Endothelial cell of umbilical vein (primary cell): Measurements from ENCODE around the gene TEAD4. TPM values are rescaled to one million over a fixed set of nuclear protein-coding genes. Genes with fewer than 3 reads are reported as not detected.

Experiments used
- BruUV-seq: library from RNA; stranded (reverse); fragments of 400-500 nt; replicated peaks from 2 replicates; lab custom pipeline; 2021; lab: Mats Ljungman, UMichigan
- CTCF ChIA-PET: fragments of 300-600, 350-600 bp; sonication (Branson Sonifier 250); formaldehyde crosslinking; loops from one replicate; lab custom pipeline; 2021; ENCODE audit warnings: antibody characterized with exemption, inconsistent platforms; lab: Charles Lee
- POLR2A ChIA-PET: fragments of 300-600, 350-600 bp; sonication (Branson Sonifier 250); formaldehyde crosslinking; loops from one replicate; lab custom pipeline; 2021; ENCODE audit warnings: antibody characterized with exemption, inconsistent platforms; lab: Charles Lee
- DNase-seq: peaks from one replicate; pipeline ENCODE4 v3.0.0-alpha.2; 2011; ENCODE audit warnings: low read depth, low spot score
- FAIRE-seq: peaks from 2 replicates; lab custom pipeline; 2011; peaks lifted over from hg19 to GRCh38; lab: Jason Lieb, UNC
- H2AFZ ChIP-seq: 2 replicates; pipeline ENCODE4 v1.6.0; 2012; ENCODE audit warnings: low read depth, low read length, control low read depth, inconsistent platforms
- H3K27ac ChIP-seq: 2 replicates; pipeline ENCODE4 v1.5.1; 2011; ENCODE audit warnings: low read depth, mild to moderate bottlenecking, control low read depth, low read length, moderate library complexity; ENCODE audit not compliant: insufficient read depth
- H3K27me3 ChIP-seq, 2 experiments: 2 replicates each; pipeline versions ENCODE4 v1.6.0 to v1.6.1; 2011; ENCODE audit warnings: low read length in 2 of 2, mixed read lengths in 1 of 2; ENCODE audit not compliant: control insufficient read depth in 2 of 2, insufficient read depth in 2 of 2
- H3K36me3 ChIP-seq, 2 experiments: 2 replicates in 1 of 2; 3 replicates in 1 of 2; pipeline ENCODE4 v1.5.1; 2011; ENCODE audit warnings: low read length in 2 of 2, mild to moderate bottlenecking in 1 of 2, moderate library complexity in 1 of 2; ENCODE audit not compliant: control insufficient read depth in 2 of 2, insufficient read depth in 2 of 2; ENCODE audit errors: extremely low read depth in 1 of 2
- H3K4me1 ChIP-seq: 3 replicates; pipeline ENCODE4 v1.5.1; 2011; ENCODE audit warnings: mild to moderate bottlenecking, low read length; ENCODE audit not compliant: control insufficient read depth, insufficient read depth; ENCODE audit errors: extremely low read depth
- H3K4me2 ChIP-seq: 2 replicates; pipeline ENCODE4 v1.6.1; 2011; ENCODE audit warnings: low read length, control low read depth, mixed read lengths; ENCODE audit not compliant: insufficient read depth
- H3K4me3 ChIP-seq, 3 experiments: fragments of 200-600 bp in 1 of 3; sonication (generic), shearing (Covaris generic) in 1 of 3; replicated peaks in 1 of 3; 2 replicates each; pipeline ENCODE4 v1.5.1; 2011 to 2016; ENCODE audit warnings: control low read depth in 3 of 3, low read length in 3 of 3, mild to moderate bottlenecking in 2 of 3, inconsistent platforms in 1 of 3, low read depth in 1 of 3, moderate library complexity in 1 of 3; ENCODE audit not compliant: insufficient read depth in 1 of 3
- H3K79me2 ChIP-seq: 2 replicates; pipeline ENCODE4 v1.6.0; 2012; ENCODE audit warnings: low read length, inconsistent platforms; ENCODE audit not compliant: control insufficient read depth, insufficient read depth
- H3K9ac ChIP-seq: replicated peaks from 2 replicates; pipeline ENCODE3; 2011; ENCODE audit warnings: low read length, control low read depth; ENCODE audit not compliant: insufficient read depth; ENCODE audit errors: extremely low read depth
- H3K9me1 ChIP-seq: replicated peaks from 3 replicates; pipeline ENCODE4 v1.6.0; 2011; ENCODE audit warnings: mild to moderate bottlenecking, low read length; ENCODE audit not compliant: control insufficient read depth, insufficient read depth; ENCODE audit errors: extremely low read depth
- H3K9me3 ChIP-seq: replicated peaks from 2 replicates; pipeline ENCODE4 v1.5.1; 2012; ENCODE audit warnings: low read length, inconsistent platforms; ENCODE audit not compliant: control insufficient read depth, insufficient read depth
- H4K20me1 ChIP-seq: replicated peaks from 2 replicates; pipeline ENCODE3; 2011; ENCODE audit warnings: mild to moderate bottlenecking, low read length; ENCODE audit not compliant: control insufficient read depth, insufficient read depth; ENCODE audit errors: extremely low read depth
- CTCF ChIP-seq, 2 donors: IDR thresholded peaks; 1 replicate in 1 of 2; 2 replicates in 1 of 2; pipeline ENCODE4 v1.5.1; 2011; ENCODE audit warnings: low read length in 2 of 2, mild to moderate bottlenecking in 2 of 2, moderate library complexity in 2 of 2, control low read depth in 1 of 2, inconsistent platforms in 1 of 2, low read depth in 1 of 2; ENCODE audit not compliant: insufficient read depth in 1 of 2; ENCODE audit errors: extremely low read depth in 1 of 2
- EZH2 ChIP-seq: IDR thresholded peaks from 2 replicates; pipeline ENCODE4 v1.6.1; 2012; ENCODE audit warnings: borderline replicate concordance, low read depth, mild to moderate bottlenecking, moderate library complexity, low read length, inconsistent platforms; ENCODE audit not compliant: severe bottlenecking
- FOS ChIP-seq: IDR thresholded peaks from 2 replicates; pipeline ENCODE4 v1.6.1; 2011; ENCODE audit warnings: mild to moderate bottlenecking, low read length, moderate library complexity, borderline replicate concordance; ENCODE audit not compliant: insufficient read depth
- GATA2 ChIP-seq: IDR thresholded peaks from 2 replicates; pipeline ENCODE4 v1.7.0; 2011; ENCODE audit warnings: low read depth, mild to moderate bottlenecking, moderate library complexity, mixed read lengths, low read length; ENCODE audit not compliant: insufficient read length, insufficient read depth
- JUN ChIP-seq: IDR thresholded peaks from 2 replicates; pipeline ENCODE4 v1.6.1; 2011; ENCODE audit warnings: borderline replicate concordance, low read depth; ENCODE audit not compliant: insufficient read length, insufficient read depth
- MAX ChIP-seq: IDR thresholded peaks from 2 replicates; pipeline ENCODE4 v1.6.1; 2011; ENCODE audit not compliant: insufficient read depth, insufficient read length
- MYC ChIP-seq: IDR thresholded peaks from one replicate; pipeline ENCODE4 v1.6.1; 2011; ENCODE audit warnings: mild to moderate bottlenecking, low read depth, low read length
- POLR2A ChIP-seq: IDR thresholded peaks from 2 replicates; pipeline ENCODE4 v1.6.1; 2012; ENCODE audit warnings: low read depth, mild to moderate bottlenecking, control low read depth, low read length
- POLR2AphosphoS5 ChIP-seq: IDR thresholded peaks from 2 replicates; pipeline ENCODE4 v1.6.1; 2012; ENCODE audit warnings: low read depth, mild to moderate bottlenecking, control low read depth, low read length, moderate library complexity; ENCODE audit not compliant: insufficient read depth
- dilution Hi-C: fragments of 300-500 bp; cut with MboI; formaldehyde crosslinking; loops from one replicate; pipeline ENCODE4 v1.15.0; 2019; ENCODE audit warnings: low sequenced_read_pairs; ENCODE audit not compliant: extremely low pct_ligation_motif_present
- intact Hi-C: fragments of 100-400 bp; cut with micrococcal nuclease; formaldehyde crosslinking; loops from one replicate; pipeline ENCODE4 v1.10.0; 2022
- polyA plus RNA-seq, 4 experiments: library from polyadenylated mRNA; depleted of rRNA in 3 of 4; stranded (reverse) in 3 of 4; unstranded in 1 of 4; fragments of >200 nt; gene quantifications; 2 replicates each; pipeline versions ENCODE4 v1.2.1 to v1.2.3, GENCODE V29; 2011 to 2012; ENCODE audit warnings: missing spikeins in 1 of 4
- total RNA-seq: library from RNA; stranded (reverse); gene quantifications from 2 replicates; pipeline ENCODE4 v1.2.3, GENCODE V29; 2021

The TEAD4 gene
- total and polyA plus RNA-seq, 2 donors (not counting 3 experiments of a cell fraction or from before 2014, with no cell fraction given): 34.4 to 46.0 TPM

GRCh38 chr12:2944401-2945047 is 14.7 kb upstream of the TEAD4 start:
- FAIRE-seq: peak; percentile 79
- dilution Hi-C loops: no loop called here
- ChIA-PET POLR2A (no interaction called here), CTCF (interaction anchor here (0.7 to 4.1 kb wide), 25 partner anchors 9 to 204 kb away, joined by 3 to 45 read pairs (median 5); partner anchors contain the start of genes FOXM1, ITFG2, RHNO1 and TULP3)
- intact Hi-C loops: loop anchor here (1.0 to 5.0 kb wide), 3 partner anchors 60 to 91 kb away; no protein-coding TSS in a partner anchor
- BruUV-seq: no TSS peak
- no peaks in the 10 kb centered on the region for H3K9me3 ChIP-seq
- H3K9me1 ChIP-seq: no peaks in the 10 kb centered on the region
- no peaks in the 10 kb centered on the region for H3K79me2 ChIP-seq
- H3K4me1 ChIP-seq: peaks cover 3% of the 10 kb centered on the region
- H4K20me1 ChIP-seq: no peaks in the 10 kb centered on the region
- no peak overlapping the region for H3K27ac ChIP-seq
- no peaks in the 10 kb centered on the region for H3K27me3 ChIP-seq
- H3K36me3 ChIP-seq: peaks cover 3 to 9% of the 10 kb centered on the region in 2 experiments
- H2AFZ ChIP-seq: peak overlapping the region; percentile 54
- TF ChIP-seq GATA2 (no peak), CTCF (IDR thresholded peaks at IDR 0.05; ENCODE audit: extremely low read depth in 1 of 2, insufficient read depth in 1 of 2, low read depth in 1 of 2, low read length in 2 of 2) (peak; percentile 67 to 84), JUN (no peak)
- H3K9ac ChIP-seq: no peak overlapping the region
- DNase-seq: peak; percentile 51
- H3K4me2 ChIP-seq: peak overlapping the region; percentile 24
- peak overlapping the region in 1 of 3 experiments; percentile 25 for H3K4me3 ChIP-seq

DNA sequence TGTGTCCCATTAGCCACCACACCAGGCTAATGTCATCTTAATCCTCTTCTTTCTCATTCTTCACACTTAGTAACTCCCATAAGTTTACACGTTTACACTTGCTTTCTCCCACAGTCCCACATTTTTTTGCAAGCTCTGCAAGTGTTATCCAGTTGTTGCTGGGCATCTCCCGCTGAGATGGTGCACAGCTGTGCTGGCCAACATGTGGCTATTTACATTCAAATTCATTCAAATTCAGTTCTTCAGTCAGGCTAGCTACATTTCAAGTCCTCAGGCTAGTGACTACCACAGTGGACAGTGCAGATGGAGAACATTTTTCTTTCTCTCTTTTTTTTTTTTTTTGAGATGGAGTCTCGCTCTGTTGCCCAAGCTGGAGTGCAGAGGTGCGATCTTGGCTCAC is 9.8 kb upstream of the TEAD4 start:
- DNase-seq (no peak), FAIRE-seq (no peak)
- no TSS peak for BruUV-seq
- H3K4me1 ChIP-seq: peaks cover 3% of the 10 kb centered on the region
- no peaks in the 10 kb centered on the region for H3K79me2 ChIP-seq
- no peaks in the 10 kb centered on the region for H3K27me3 ChIP-seq
- ChIA-PET CTCF (interaction anchor here (1.0 to 1.2 kb wide), 2 partner anchors 64 to 92 kb away, joined by 3 to 4 read pairs; no protein-coding TSS in a partner anchor), POLR2A (no interaction called here)
- no peaks in the 10 kb centered on the region for H3K9me3 ChIP-seq
- dilution Hi-C loops: no loop called here
- no peaks in the 10 kb centered on the region for H3K9me1 ChIP-seq
- intact Hi-C loops: no loop called here
- H3K4me3 ChIP-seq: no peak overlapping the region
- no peak overlapping the region for H3K4me2 ChIP-seq
- H3K27ac ChIP-seq: no peak overlapping the region
- H2AFZ ChIP-seq: no peak overlapping the region
- no peaks in the 10 kb centered on the region for H3K36me3 ChIP-seq
- no peak overlapping the region for H3K9ac ChIP-seq
- no peak for TF ChIP-seq GATA2
- no peak for TF ChIP-seq POLR2A
- TF ChIP-seq MYC: no peak
- TF ChIP-seq FOS: no peak
- TF ChIP-seq POLR2AphosphoS5: no peak
- TF ChIP-seq MAX: no peak
- TF ChIP-seq CTCF (IDR thresholded peaks at IDR 0.05; ENCODE audit: extremely low read depth in 1 of 2, insufficient read depth in 1 of 2, low read depth in 1 of 2, low read length in 2 of 2): no peak
- no peak for TF ChIP-seq JUN
- TF ChIP-seq EZH2: no peak
- H4K20me1 ChIP-seq: no peaks in the 10 kb centered on the region
